GM18909 (cell line): Measurements from ENCODE around the gene DENND2C.
A peak's percentile ranks its signal among the peaks of the same experiment; 100 is the strongest.
"Not testable (repeated sequence)": the region's sequence is repeated elsewhere in the genome, so short reads cannot be mapped to it uniquely, and the experiment has no call there.

Experiments used
- ATAC-seq: cut with Tn5 transposase; IDR thresholded peaks from one replicate; pipeline ENCODE4 v1.9.1; 2021; ENCODE audit warnings: mild to moderate bottlenecking; ENCODE audit not compliant: unreplicated experiment, poor library complexity

Gene DENND2C

DNA sequence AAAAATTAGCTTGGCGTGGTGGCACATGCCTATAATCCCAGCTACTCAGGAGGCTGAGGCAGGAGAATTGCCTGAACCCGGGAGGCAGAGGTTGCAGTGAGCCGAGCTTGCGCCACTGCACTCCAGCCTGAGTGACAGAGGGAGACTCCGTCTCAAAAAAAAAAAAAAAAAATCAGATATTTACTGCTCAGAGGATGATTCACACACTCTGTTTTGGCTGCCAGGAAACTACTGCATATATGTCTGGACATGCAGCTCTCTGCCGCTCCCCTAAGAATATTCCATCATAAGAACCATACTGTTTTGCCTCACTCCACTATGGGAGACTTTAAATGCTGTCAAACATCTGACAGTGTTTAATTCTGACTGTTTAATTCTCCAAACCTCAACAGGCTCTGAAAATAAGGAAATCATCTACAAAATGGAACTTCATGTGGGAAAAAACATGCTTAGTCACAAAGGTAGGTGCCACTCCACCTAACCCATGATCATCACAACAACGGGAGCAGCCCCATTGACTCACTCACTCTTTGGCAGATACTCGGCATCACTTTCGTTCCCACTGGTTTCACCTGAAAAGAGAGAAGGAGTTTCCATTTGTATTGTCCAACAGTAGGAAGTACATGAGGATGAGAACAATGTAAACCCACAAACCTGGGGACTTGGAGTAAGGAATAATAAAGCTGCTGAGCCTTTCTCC lies 59.2 kb downstream of the DENND2C start:
- ATAC-seq: no peak

DNA sequence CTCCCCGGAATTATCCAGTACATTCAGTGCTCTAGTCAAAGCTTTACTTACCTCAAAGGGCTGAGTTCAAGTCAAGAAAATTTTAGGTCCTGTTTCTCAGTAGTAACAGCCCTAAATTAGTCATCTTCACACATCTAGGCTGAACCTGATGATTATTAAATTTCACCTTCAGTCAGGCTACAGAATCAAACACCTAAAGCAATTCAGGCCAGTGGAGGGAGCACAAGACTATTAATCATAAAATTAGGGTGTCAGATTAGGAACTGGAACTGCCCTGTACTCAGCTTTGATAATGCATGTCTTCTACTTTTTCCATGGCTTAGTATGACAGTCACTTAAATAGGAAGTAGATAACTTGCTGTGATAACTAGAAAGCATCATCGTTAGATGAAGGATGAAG lies 60.0 kb downstream of the DENND2C start:
- ATAC-seq: no peak

- no peak for ATAC-seq
These were observed 60.8 kb downstream of the DENND2C start for GRCh38 chr1:114609026-114609425.

DNA sequence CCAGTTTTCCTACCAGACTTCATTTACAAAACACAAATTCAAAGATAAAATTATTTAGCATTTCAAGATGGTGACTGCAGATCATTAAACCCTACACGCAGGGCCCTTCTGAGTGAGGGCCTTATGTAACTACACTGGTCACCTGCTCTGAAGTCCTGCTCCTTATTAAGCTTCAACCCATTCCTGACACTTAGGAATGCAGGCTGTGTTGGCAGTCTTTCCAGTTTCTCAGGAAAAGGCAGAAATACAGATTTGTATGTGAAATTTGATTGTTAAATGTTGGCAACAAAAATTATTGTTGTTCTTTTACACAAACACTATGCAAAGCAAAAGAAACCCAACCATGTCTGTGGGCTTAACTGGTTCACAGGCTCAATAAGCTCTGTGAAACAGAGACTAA lies 62.6 kb downstream of the DENND2C start:
- ATAC-seq: no peak

- ATAC-seq: no peak
These were observed 71.9 kb downstream of the DENND2C start for GRCh38 chr1:114597949-114598348.

DNA sequence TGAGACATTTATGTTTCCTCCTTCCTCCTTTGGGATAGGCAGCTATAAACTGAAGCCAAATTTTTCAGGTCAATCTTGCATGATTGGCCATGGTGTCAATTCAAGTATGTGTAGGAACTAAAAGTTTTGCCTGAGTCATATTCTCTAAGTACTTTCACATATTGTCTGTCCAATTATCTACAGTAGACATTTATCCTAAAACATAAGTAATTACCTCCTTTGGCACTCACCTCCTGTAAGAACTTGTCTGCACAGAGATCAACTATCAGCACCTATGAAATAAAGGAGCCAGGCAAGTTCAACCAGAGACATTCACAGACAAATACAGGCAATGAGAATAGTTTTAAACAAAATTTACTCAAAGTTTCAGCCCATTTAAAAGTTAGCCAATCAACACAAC lies 74.2 kb downstream of the DENND2C start:
- no peak for ATAC-seq

GRCh38 chr1:114594046-114594445 lies 75.8 kb downstream of the DENND2C start:
- ATAC-seq: no peak

DNA sequence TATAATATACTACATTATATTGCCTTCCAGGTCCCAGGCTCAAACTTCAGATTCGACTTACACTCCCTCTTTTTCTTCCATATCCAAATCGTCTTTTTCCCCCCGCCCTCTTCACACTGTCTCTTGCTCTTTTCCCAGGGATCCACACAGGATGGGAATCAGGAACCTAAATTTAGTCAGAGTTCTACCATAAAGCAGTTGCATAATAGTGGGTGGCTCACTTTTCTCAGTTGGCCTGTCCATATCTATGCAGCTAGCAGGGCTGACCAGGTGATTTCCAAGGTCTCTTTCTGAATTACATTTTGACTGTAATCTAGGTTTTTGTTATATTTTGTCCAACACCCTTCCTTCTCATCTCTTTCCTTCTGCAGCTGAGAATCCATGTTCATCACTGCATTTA lies 80.7 kb downstream of the DENND2C start:
- ATAC-seq: no peak

DNA sequence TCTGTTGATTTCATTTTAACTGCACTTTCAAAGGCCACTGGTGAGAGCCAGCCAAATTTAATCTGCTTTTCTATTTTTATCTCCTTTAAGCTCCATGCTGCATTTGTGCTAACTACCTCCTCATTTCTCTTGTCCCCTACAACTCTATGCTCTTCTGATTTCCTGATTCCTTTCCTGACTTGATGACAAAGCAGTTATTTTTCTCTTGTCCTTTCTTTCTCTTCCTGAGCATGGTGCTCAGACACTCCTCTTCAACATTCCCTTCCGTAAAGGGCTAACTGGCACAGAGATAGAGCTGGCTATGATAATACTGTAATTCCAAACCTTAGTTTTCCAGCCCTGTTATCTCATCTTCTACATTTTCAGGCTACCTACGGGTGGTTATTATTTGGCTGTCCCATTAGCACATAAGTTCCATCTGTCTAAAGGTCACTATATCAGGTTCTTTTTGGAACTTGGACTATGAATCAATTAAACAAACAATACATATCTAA lies 81.6 kb downstream of the DENND2C start:
- no peak for ATAC-seq

DNA sequence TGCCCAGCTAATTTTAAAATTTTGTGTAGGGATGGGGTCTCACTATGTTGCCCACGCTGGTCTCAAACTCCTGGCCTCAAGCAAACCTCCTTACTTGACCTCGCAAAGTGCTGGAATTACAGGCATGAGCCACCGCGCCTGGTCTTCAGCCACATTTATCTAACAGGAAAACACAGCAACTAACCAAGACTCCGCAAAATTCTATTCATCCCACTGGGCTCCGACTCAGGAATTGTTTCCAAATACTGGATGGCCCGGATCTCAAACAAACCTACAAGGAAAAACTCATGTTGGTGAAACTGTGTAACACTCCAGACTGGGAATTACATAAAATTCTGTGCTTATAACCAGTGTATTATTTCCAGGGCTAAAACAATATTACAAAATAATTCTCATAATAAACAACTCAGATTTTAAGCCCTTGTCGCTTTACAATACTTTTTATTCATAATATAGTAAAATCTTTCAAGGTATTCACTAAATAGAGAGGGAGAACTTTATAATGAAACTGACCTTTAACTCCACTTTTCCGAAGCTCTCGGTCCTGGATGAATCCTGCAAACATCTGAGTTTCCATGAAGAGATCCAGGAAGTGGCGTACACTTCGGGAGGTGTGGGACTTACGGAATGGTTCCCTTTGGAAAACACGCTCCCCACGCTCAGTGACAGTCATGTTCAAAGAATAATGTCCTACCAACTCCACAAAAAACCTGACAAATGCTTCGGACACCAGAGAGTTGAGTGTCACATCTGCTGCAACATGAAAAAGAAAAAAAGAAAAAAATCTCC lies 82.5 kb downstream of the DENND2C start:
- no peak for ATAC-seq

GRCh38 chr1:114586513-114587047 lies 83.3 kb downstream of the DENND2C start:
- no peak for ATAC-seq

DNA sequence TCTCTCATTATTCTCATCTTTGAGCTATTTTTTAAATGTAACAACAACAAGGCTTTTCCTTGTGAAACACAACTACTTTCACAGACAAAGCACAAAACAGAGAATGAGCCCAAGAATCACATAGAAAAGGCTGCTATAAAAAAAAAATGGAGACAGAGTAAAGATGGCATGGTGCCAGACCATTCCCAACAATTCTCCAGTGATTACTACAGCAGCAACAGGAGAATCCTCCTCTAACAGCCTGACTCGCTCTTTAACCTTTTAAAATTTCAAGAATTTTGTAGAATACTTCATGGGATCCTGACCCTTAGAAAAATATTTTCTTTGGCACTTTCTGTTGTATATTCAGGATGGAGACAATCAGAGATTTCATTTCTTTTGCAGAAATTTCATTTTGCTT lies 84.6 kb downstream of the DENND2C start:
- no peak for ATAC-seq

DNA sequence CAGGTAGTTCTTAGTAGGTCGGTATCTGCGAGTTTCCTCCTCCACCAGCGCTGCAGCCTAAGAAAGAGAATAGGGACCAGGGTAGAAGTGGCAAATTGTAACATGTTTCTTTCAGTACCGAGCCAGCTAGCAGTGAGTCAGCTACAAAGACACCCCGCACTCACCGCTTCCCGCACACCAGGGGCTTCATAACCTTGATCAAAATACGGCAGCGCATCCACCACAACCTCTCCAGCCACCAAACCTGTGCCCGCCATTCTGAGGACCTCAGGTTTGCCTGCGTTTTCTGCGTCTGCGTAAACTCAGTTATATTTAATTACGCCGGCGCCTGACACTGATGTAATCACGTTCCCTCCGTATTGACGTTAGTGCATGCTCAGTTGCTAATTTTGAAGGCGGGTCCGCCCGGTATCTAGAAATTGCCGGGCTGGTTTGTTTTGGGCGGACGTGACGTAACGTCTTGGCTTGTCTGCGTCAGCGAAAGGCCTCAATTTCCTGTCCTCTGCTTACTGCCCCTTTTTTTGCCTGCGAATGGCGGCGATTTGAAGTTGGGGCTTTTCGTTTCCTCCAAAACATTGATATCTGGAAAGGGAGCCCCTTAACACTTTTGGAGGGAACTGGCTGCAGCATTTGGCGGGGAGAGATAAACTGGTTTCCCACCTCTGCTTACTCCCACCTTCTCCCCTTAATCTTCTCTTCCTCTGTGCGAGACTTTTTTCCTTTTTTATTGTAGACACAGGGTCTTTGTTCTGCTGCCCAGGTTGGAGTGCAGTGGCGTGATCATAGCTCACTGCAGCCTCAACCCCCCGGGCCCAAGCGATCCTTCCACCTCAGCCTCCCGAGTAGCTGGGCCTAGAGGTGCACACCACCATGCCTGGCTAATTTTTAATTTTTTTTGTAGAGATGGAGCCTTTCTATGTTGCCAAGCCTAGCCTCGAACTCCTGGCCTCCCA lies 88.2 kb downstream of the DENND2C start, which contains the start of gene BCAS2:
TSS of gene BCAS2 (minus strand) at position 281 of the 953 bp plus-strand sequence. CDS start at position 257, 24 bp downstream.
- peak; percentile 99 for ATAC-seq

- no peak for ATAC-seq
These were observed 95.5 kb downstream of the DENND2C start for GRCh38 chr1:114574365-114574764.

DNA sequence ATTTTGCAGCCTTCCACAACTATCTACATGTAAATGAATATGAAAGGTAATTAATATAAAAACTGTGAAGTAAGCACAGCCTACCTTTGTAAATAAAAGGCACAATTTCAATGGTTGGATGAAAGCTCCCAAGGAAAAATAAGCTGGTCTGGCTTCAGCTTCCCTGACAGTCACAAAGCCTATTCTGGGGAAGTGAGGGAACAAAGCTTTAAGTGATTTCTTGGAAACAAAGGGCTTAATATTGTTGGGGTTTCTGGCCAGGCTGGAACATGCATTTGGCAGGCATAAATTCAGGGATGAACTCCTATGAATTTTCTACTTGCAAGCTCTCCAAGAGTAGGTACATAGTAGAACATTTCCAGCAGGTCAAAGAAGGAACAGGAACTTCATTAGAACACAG lies 105.7 kb downstream of the DENND2C start:
- no peak for ATAC-seq

GRCh38 chr1:114562978-114563510 lies 106.8 kb downstream of the DENND2C start:
- ATAC-seq: not testable (repeated sequence)

- no peak for ATAC-seq
These were observed 108.5 kb downstream of the DENND2C start for GRCh38 chr1:114561333-114561732.

DNA sequence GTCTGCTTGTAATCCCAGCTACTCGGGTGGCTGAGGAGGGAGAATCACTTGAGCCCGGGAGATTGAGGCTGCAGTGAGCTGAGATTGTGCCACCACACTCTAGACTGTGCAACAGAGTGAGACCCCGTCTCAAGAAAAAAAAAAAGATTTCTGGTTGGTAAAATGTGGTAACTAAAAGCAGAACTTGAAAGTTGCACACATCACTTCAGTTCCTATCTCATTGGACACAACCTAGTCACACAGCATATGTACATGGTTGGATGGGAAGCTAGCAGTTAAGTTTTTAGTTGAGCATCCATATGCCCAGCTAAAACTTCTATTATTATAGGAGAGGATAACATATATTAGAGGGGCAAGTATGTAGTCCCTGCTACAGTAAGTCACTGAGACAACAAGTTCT lies 110.5 kb downstream of the DENND2C start:
- no peak for ATAC-seq

DNA sequence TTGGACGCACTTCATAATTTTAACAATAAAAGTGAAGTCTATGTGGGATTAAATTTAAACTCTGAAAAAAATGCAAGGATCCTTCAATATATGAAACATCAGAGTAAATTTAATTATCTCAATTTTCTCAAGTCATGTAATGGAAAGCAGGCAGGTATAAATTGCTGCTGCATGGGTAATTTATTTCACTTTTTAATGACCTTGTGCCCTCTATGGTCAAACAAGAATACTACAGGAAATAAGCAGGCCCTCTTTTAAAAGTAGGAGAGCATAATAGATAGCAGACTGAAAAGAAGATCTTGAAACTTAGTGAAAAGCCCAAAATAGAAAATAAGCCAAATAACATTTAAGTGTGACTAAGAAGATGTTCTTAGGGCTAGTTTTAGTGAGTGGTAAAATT lies 111.3 kb downstream of the DENND2C start:
- ATAC-seq: peak; percentile 71

GRCh38 chr1:114554577-114554976 lies 115.3 kb downstream of the DENND2C start:
- ATAC-seq: no peak
